DMS153 treated with DMSO at 0.1 percent for 48 hours (cell line): ENCODE measurements around the gene MNX1.

ENCODE experiments used
- DNase-seq: peaks from one replicate; lab custom pipeline; 2025; ENCODE audit not compliant: unreplicated experiment; lab: John Stamatoyannopoulos, UW

Gene MNX1

DNA sequence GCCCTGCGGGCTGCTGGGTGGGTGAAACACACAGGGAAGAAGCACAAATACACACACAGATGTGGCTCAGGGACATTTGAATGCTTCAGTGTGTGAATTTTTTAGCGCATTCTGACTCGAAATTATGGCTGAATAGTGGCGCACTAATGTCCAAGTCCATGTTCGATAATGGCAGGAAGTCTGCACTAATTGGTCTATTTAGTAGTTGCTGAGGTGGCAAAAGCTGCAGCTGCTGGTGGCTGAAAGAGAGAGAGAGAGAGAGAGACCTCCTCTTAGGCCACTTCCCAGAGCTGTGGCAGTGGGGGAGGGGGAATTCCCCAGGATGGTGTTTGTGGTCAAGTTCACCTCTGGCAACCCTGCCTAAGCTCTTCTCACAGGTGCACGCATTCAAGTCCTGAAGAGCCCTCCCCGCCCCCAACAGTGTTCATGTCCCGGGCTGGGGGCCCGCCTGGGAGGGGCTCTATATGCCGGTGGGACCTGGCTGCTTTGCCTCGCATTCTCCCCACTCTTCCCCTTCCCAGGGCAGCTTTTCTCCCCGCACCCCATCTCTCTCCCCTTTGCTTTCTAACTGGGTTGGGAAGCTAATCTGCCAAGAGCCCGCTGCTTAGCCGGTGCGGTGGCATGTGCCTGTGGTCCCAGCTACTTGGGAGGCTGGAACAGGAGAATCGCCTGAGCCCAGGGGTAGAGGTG is 6.0 kb upstream of the MNX1 start:
- peak; percentile 40 for DNase-seq

DNA sequence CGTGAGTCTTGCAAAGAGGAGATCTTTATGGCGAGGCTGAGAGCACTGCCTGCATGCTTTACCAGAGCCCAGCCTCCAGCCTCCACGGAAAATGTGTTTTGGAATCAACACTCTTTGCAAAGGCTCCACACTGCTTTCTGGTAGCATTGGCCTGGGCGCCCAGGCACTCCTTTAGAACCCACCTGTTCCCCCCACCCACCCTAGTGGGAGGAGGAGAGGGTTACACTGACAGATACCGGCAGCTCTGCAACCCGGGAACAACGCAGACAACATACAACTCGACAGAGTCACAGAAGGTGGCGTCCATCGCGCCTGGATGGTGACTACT is 5.5 kb upstream of the MNX1 start:
- no peak for DNase-seq

DNA sequence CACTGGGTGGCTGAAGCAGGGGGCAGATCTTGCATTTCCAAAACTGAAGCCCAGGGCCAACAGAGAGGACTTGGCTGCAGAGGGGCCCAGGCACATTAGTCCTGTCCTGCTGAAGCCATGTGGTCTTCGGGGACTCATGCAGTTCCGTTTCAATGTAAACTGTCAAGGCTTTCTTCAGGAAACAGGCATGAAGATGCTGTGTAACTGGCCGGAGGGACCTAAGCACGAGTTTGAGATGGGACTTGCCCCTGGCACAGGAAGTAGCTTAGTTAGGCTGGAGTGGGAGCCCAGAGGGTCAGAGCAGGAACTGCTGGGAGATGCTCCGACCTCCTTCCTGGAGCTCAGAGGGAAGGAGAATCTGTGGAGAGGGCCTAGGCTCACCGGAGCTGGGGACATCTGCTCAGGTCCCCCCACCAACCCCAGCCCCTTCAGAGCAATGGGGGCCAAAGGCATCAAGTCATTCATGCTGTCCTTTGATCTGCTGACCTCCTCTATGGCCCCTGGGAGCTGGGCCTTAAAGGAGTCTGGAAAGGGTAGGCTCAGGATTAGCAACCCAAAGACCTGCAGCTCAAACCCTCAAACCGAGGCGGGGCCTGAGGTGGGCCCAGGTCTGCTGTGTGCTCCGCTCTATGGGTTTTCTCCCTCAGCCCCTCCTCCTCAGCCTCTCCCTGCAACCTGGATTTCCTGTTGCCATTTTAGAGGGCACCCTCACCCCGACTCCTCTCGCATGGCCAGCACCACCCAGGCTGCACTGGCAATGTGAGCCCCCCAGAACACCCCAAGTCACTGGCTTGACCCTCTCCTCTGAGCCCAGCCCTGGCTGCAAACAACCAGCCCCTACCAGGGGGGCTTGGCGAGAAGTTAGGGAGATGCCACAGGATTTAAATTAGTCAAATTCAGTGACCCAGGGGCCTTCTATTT is 4.4 kb upstream of the MNX1 start:
- no peak for DNase-seq

DNA sequence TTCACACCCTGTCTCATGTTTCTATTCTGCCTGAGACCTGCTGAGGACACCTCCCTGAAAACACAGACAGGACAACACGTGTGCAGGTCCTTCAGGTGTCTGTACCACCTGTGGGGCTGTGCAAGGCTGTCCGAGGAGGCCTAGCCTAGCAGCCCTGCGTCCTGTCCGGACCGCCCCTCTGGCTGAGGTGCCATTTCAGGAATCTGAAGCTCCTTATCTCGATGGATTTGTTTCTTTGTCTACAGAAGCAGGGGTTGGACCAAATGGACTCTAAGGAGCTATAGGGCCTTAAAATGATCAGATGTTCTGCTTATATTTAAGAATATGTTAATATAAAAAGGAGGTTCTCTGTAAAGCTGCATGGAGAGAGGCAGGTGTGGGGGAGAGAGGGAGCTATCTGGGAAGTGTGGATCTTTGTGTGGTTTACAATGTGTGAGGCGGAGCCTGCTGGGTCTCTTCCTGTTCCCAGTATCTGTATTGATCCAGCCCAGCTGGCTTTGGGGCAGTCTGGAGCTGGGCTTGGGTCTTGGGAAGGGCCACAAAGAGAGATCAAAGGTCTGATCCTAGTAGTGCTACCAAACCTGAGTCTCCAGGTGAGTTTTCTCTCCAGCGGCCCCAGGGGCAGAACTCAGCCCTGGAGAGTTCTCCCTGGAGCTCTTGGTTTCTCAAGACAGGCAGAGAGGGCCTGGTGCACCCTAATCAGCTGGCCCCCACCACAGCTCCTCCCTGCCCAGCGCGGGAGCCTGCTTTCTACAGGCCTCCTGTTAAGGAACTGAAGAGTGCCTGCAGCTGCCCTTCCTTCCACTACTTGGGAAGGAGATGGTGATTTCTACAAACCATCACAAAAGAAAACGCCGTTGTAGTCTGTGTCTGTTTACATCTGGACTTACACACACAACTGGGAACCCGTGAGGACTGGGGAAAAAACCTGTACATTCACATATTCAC is 3.4 kb upstream of the MNX1 start:
- DNase-seq, result no peak

DNA sequence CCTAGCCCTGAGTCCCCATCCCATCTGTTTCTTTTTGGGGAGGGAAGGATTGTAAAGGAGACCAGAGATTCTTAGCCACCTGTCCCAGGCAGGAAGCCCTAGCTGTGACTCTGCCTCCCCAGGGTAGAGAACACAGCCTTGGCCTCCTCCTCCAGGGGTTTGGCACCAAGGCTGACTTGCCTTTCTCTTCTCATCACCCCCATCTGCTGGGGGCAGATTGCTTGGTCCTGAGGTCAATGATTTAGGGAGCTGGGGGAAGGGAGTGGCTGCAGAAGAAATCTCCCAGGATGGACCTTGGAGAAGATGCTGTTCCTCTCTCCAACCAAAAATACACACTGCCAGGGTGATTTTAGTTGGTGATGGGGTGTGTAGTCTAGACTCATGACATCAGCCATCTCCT is 2.6 kb upstream of the MNX1 start:
- no peak for DNase-seq

DNA sequence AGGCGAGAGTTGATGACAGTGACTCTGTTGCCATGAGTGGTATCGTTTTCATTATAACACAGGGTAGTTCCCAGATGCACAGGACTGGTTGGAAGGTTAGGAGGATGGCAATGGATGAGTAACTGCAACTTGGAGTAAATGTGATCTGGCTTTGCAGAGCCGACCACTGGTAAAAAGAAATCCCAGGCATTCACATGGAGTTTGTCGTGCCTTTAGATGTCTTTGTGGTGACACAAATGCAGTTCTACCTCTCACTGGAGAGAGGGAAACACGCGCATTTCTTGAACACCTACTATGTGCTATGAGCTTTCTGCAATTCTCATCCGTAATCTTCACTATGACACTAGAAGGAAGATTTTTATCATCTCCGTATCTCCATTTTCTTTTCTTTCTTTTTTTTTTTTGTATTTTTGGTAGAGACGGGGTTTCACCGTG is 1.7 kb upstream of the MNX1 start:
- peak; percentile 81 for DNase-seq

DNA sequence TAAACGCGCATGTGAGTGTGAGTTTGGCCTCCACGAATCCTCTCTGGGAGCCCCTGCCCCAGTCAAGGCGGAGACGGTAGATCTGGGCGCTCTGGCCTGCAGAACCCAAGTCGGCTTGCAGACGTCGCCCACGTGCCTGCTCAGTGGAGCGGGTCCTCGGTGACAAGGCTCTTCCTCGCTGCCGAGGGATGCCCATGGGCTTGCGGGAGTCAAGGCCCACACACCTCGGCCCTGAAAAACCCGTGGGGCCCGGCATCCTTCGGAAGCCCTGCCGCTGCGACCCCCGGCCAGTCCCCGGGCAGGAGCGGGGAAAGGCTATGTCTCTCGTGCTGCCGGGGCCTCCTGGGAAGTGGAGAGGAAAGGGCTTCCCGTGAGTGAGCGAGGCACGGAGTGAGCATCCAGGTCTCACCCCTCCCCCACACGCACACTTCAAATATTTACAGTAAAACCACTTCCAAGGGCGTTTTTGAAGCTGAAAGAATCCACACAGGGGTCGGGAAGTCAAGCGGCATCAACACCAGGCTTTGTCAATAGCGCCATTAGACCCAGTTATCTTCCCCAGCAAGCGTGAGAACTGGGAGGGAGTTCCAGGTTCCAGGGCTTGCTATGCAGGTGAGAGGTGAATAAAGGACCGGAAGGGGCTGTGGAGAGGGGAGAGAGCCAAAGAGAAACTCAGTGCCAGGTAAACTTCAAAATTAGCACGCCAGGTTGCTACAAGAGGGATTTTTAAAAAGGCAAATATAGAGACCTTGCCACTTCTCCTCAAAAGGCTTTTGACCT is 1.1 kb upstream of the MNX1 start:
- peak; percentile 81 for DNase-seq

DNA sequence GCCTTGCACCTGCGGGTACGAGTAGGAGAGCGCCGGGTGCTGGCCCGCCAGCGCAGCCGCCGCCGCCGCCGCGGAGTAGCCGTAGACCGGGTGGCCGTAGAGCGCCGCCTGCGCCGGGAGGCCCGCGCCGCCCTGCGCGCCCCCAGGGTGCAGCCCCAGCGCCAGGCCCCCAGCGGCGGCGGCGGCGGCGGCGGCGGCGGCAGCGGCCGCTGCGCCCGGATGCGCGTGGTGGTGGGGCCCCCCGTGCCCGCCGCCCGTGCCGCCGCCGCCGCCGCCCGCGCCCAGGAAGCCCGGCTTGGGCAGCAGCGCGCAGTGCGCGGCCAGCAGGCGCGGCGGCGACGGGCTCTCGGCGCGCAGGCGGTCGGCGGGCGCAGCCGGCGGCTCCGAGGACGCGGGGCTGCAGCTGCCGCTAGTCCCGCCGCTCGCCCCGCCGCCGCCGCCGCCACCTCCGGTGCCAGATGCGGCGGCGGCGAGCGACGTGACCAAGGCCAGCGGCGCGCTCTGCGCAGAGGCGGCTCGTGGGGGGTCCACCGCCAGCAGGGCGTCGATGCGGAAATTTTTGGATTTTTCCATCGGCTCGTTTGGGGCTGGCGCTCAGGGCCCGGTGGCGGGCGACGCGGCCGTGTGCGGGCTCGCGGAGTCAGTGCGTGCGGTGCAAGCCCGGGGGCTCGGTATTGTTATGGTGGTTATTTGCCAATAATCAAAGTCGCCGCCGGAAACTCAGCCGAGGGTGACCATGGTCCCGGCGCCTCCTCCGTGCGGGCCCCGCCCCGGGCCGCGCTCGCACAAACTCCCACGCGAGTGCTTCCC is 480 bp downstream of the MNX1 start:
- no peak for DNase-seq

DNA sequence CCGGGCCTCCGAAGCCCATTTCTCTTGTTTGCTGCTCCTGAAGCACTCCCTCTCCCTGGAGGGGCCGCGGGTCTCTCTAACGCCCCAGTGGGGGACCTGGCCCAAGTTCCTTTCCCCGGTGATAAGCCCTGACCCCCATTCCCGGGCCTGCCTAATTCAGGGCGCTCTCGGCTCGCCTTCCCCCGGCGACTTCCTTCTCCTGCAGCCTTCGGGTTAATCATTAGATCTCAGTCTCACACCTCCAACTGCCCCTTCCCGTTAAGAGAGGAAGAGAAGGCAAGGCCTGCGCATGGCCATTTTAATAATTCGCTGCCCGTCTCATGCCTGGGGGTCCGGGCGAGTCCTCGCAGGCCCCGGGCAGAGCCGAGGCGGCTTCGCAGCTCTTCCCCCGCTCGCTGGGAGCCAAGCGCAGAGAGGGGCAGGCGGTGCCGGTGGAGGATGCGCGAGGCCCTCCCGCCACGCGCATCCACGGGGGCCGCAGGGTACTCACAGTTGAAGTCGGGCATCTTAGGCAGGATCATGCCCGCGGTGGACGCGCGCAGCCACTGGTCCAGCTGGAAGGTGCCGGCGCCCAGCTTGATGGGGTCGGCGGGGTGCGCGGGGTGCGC is 1.2 kb downstream of the MNX1 start:
- no peak for DNase-seq

DNA sequence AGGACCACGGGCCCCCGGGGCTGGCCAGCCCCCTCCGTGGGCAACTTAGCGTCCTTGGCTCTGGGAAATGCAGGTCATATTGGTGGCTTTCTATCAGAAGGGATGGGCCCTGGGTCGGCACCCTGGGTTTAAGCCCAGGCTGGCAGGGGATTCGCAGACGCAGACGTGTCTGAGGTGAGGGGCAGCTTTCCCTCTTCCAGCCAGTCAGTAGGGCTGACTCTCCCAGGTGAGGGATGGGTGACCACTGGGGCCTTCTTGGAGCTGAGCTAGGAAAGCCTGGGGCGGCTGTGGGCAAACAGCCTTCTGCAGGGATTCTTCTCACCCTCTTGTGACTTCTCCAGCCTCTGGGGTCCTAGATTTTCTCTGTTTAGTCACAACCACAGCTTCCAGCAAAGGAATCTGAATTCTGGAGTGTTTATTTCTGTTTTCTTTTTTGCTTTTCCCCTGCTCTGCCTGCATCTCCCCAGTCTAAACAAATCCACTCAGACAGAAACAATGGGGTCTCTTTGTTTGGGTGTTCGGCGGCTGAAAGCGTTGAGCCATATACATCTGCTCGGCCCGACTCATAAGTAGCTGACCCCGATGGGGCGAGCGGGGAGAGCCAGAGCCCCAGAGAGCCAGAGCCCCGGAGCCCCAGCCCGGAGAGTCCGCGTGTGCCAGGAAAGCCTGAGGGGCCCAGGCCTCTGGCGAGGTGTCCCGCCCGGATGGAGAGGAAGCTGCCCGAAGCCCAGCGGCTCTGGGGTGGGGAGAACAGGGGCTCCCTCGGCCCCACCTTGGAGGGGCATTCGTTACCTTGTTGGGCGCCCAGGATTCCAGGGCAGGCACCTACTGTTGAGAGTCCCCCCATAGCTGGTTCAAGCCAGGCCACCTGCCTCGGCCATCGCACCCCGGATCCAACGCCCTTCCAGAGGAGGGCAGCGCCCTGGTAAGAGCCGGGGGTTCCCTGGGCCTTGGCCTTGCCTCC is 2.0 kb downstream of the MNX1 start:
- no peak for DNase-seq

DNA sequence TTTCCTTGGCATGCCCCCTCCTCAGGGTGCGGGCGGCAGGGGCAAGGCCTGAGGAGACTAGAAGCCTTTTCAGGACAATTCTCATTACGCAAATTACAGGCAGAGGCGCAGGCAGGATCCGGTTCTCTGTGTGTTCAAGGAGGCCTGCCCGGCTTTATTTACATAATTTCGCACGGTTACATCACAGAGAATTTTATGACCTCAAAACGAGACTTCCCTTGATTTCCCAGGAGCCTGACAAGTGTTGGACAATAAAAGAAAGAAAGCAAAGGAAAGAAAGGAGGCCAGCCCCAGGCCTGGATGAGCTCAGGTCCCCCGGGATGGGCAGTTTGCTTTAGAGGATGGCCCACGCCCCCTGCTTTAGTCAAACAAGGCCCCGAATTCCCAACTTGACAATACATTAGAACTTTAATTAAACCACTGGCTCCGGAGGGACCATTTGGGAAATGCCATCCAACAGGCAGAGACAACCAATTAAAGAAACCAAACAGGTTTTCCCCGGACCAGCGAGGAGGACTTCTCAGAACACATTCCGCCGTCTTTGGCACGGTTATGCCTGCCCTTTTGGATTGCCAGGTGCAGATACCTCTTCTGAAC is 2.9 kb downstream of the MNX1 start:
- DNase-seq, result peak; percentile 44

DNA sequence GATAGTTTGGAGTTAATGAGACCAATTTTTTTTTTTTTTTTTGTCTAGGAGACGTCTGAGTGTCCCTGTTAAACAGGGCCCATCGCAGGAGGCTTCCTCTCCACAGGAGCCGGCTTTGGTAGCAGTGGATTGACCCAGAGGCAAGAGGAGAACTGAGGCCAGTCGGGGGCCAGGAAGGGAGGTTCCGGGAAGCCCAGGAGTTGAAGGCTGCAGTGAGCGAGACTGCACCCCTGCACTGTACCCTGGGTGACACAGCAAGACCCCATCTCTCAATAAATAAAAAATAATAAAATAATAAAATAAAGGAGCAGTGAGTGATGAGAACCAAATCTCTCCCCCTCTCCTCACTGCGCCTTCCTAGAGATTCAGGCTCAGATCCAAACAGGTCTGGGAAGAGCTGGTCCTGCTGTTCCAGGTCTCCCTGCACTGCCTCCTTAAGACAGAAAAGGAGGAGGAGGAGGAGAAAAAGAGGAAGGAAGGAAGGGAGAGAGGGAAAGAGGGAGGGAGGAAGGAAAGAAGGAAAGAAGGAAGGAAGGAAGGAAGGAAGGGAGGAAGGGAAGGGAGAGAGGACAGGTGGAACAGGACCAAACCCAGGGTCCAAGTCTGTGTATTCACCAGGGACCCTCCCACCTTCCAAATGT is 3.5 kb downstream of the MNX1 start:
- no peak for DNase-seq

DNA sequence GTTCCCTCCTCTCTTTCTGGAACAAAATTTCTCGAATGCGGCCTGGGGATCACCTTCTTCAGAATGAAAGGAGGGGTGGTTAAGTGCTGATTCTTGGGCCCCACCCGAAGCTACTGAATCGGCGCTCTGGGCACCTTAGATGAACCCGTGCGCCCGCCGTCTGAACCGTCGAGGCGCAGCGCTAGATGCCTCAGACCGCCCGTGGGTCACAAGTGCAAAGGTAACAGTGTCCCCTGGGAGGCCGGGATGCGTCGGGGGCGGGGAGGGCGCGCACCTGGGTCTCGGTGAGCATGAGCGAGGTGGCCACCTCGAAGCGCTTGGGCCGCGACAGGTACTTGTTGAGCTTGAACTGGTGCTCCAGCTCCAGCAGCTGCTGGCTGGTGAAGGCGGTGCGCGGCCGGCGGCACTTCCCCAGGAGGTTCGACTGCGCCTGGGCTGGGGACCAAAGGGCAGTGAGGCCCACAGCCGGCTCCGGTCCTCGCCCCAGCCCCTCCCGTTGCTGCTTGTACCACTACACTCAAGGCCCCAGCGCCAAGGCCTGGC is 4.2 kb downstream of the MNX1 start:
- no peak for DNase-seq

DNA sequence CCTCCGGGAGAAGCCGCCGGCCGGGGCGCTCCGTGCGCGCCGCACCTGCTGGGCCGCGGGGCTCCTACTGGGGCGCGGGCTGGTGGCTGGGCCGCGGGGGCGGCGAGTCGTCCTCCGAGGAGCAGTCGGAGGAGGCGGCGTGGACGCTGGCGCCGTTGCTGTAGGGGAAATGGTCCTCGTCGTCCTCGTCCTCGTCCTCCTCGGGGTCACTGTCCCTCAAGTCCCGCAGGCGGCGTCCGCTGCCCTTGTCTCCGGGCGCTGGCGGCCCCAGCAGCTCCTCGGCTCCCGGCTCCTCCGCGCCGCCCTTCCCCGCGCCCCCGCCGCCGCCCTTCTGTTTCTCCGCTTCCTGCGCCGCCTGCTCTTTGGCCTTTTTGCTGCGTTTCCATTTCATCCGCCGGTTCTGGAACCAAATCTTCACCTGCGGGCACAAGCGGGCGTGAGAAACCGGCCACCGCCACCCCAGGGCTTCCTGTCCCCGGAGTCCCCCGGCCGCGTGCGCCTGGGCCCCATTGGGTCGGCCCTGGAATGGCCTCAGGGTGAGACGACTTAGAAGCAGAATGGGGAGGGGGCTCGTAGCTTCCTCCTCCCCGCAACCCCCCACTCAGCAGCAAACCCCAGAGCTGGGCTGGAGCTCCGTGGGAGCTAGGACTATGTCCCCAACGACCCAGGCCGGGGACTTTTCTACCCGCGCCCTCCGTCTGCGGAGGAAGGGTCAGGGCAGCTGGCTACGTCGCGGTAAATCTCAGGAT is 4.8 kb downstream of the MNX1 start:
- DNase-seq, result no peak

DNA sequence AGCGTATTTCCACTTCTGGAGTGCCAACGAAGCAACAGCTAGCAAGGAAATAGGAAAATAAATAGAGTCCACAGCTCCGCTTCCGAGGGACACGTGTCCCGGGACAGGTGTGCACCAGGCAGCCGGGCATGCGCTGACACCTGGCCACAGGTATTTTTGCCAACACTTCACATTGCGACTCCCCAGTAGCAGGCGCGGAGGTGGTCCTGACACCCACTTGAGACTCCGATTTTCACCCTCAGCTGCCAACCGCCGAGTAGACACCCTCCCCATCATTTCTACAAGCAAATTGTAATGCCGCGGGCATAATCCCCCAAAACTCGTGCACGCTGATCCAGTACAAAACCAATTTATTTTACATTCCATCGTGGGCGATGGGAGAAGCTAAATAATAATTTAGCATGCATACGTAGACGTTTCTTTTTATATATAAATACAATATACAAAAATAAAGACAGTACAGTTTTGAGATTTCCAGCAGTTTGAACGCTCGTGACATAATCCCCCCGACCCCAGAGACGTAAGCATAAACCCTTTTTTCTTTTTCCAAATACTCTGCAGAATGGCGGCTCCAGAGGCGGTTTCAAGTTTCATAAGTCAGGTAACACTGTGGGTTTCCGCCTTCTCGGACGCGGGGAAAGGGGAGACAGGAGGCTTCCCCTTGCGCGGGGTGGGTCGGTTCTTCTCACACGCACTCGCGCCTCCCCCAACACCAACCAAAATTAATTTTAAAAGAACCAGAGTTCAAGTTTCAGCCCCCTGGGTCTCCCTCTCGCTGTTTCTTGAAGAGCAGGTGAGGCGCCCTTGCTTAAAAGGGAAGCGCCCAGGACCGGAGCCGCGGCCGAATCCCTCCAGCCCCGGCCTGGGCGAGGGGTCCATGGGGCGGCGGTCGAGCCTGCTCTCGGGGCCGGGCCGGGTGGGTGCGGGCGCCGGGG is 5.7 kb downstream of the MNX1 start:
- no peak for DNase-seq
